ENCODE measurements around the gene FKBP8. TPM values are rescaled to one million over a fixed set of nuclear protein-coding genes. Genes with fewer than 3 reads are reported as not detected.

The FKBP8 gene
- polyA plus RNA-seq, 1 donor (not counting 4 experiments of a cell fraction or from before 2014, with no cell fraction given): 115 TPM

- Histone ChIP-seq H2AFZ (ENCODE audit: control insufficient read depth, low read length) (no peak overlapping the region), H3K36me3 (ENCODE audit: control insufficient read depth in 2 of 2, extremely low read depth in 1 of 2, insufficient read depth in 2 of 2, low read length in 2 of 2) (peaks cover 17 to 21% of the 10 kb centered on the region in 2 experiments), H3K27me3 (ENCODE audit: control insufficient read depth, extremely low read depth, insufficient read depth, low read length) (no peaks in the 10 kb centered on the region), H3K9me3 (ENCODE audit: control insufficient read depth, low read depth, low read length) (no peaks in the 10 kb centered on the region), H3K4me1 (ENCODE audit: control insufficient read depth, extremely low read depth, insufficient read depth, low read length) (peaks cover 12% of the 10 kb centered on the region), H4K20me1 (ENCODE audit: control insufficient read depth, extremely low read depth, insufficient read depth, low read length) (no peaks in the 10 kb centered on the region), H3K79me2 (ENCODE audit: control insufficient read depth, insufficient read depth, low read length) (no peaks in the 10 kb centered on the region), H3K9me1 (ENCODE audit: control insufficient read depth, extremely low read depth, insufficient read depth, low read length) (no peaks in the 10 kb centered on the region), H3K9ac (ENCODE audit: control insufficient read depth, extremely low read depth, insufficient read depth, low read length) (no peak overlapping the region), H3K4me3 (ENCODE audit: control insufficient read depth in 2 of 3, extremely low read depth in 1 of 3, insufficient read depth in 2 of 3, low read depth in 1 of 3, low read length in 3 of 3) (no peak overlapping the region), H3K4me2 (ENCODE audit: control insufficient read depth, extremely low read depth, insufficient read depth, low read depth, low read length) (no peak overlapping the region), H3K27ac (ENCODE audit: control insufficient read depth, insufficient read depth, low read length) (no peak overlapping the region)
- dilution Hi-C loops (cut with MboI; ENCODE audit: extremely low pct_ligation_motif_present, low sequenced_read_pairs): no loop called here
- FAIRE-seq (no peak), DNase-seq (ENCODE audit: low read depth, low spot score) (no peak)
- TF ChIP-seq EZH2 (IDR thresholded peaks at IDR 0.05; ENCODE audit: low read length) (no peak), CTCF (optimal IDR thresholded peaks at IDR 0.05 in 1 of 3, IDR thresholded peaks at IDR 0.05 in 1 of 3, conservative IDR thresholded peaks at IDR 0.05 in 1 of 3; ENCODE audit: extremely low read depth in 1 of 3, insufficient read depth in 2 of 3, low read length in 3 of 3) (no peak)
Observed at GRCh38 chr19:18531485-18531884, 11.9 kb downstream of the FKBP8 start.

GRCh38 chr19:18529782-18530181 is 13.6 kb downstream of the FKBP8 start:
- DNase-seq (ENCODE audit: low read depth, low spot score) (no peak), FAIRE-seq (no peak)
- Histone ChIP-seq H3K27me3 (ENCODE audit: control insufficient read depth, extremely low read depth, insufficient read depth, low read length) (no peaks in the 10 kb centered on the region), H3K79me2 (ENCODE audit: control insufficient read depth, insufficient read depth, low read length) (no peaks in the 10 kb centered on the region), H4K20me1 (ENCODE audit: control insufficient read depth, extremely low read depth, insufficient read depth, low read length) (no peaks in the 10 kb centered on the region), H3K27ac (ENCODE audit: control insufficient read depth, insufficient read depth, low read length) (no peak overlapping the region), H3K9ac (ENCODE audit: control insufficient read depth, extremely low read depth, insufficient read depth, low read length) (no peak overlapping the region), H3K9me3 (ENCODE audit: control insufficient read depth, low read depth, low read length) (no peaks in the 10 kb centered on the region), H3K4me2 (ENCODE audit: control insufficient read depth, extremely low read depth, insufficient read depth, low read depth, low read length) (no peak overlapping the region), H3K4me1 (ENCODE audit: control insufficient read depth, extremely low read depth, insufficient read depth, low read length) (peaks cover 18% of the 10 kb centered on the region), H3K36me3 (ENCODE audit: control insufficient read depth in 2 of 2, extremely low read depth in 1 of 2, insufficient read depth in 2 of 2, low read length in 2 of 2) (peaks cover 13 to 16% of the 10 kb centered on the region in 2 experiments), H3K9me1 (ENCODE audit: control insufficient read depth, extremely low read depth, insufficient read depth, low read length) (no peaks in the 10 kb centered on the region), H2AFZ (ENCODE audit: control insufficient read depth, low read length) (no peak overlapping the region), H3K4me3 (ENCODE audit: control insufficient read depth in 2 of 3, extremely low read depth in 1 of 3, insufficient read depth in 2 of 3, low read depth in 1 of 3, low read length in 3 of 3) (no peak overlapping the region)
- dilution Hi-C loops (cut with MboI; ENCODE audit: extremely low pct_ligation_motif_present, low sequenced_read_pairs): no loop called here
- TF ChIP-seq CTCF (optimal IDR thresholded peaks at IDR 0.05 in 1 of 3, IDR thresholded peaks at IDR 0.05 in 1 of 3, conservative IDR thresholded peaks at IDR 0.05 in 1 of 3; ENCODE audit: extremely low read depth in 1 of 3, insufficient read depth in 2 of 3, low read length in 3 of 3) (no peak), EZH2 (IDR thresholded peaks at IDR 0.05; ENCODE audit: low read length) (no peak)

All from keratinocyte (primary cell).